Colonic mucosa (tissue), 4 donors: ENCODE measurements around the gene FAM53A. TPM values are rescaled to one million over a fixed set of nuclear protein-coding genes. Genes with fewer than 3 reads are reported as not detected.
"Not testable (repeated sequence)": the region's sequence is repeated elsewhere in the genome, so short reads cannot be mapped to it uniquely, and the experiment has no call there.

Source experiments
- DNase-seq: peaks from one replicate; pipeline ENCODE4 v3.0.0-alpha.2; 2020
- H3K27ac ChIP-seq: fragments of 200-600 bp; one replicate; pipeline ENCODE4 v1.8.0; 2021
- H3K27me3 ChIP-seq: fragments of 200-600 bp; one replicate; pipeline ENCODE4 v1.8.0; 2021
- H3K36me3 ChIP-seq: fragments of 200-600 bp; one replicate; pipeline ENCODE4 v1.8.0; 2021
- H3K4me1 ChIP-seq: fragments of 200-600 bp; one replicate; pipeline ENCODE4 v1.8.0; 2021; ENCODE audit warnings: mild to moderate bottlenecking
- H3K4me3 ChIP-seq: fragments of 200-600 bp; one replicate; pipeline ENCODE4 v1.8.0; 2021
- H3K9ac ChIP-seq, 2 donors: one replicate each; pipeline ENCODE4 v1.7.0; 2013; ENCODE audit warnings: control low read depth in 2 of 2, low read depth in 2 of 2, low read length in 2 of 2
- H3K9me3 ChIP-seq: fragments of 200-600 bp; one replicate; pipeline ENCODE4 v1.8.0; 2021
- intact Hi-C: fragments of 100-400 bp; cut with DNase I; formaldehyde crosslinking; loops from one replicate; pipeline ENCODE4 v1.14.1; 2022
- total RNA-seq, 2 donors: library from RNA; stranded (reverse); fragmentation: NEBNext Ultra II Directional in 1 of 2; extraction: Animal tissue kit (Norgen Biotek cat#: 25700) in 1 of 2; gene quantifications; one replicate each; pipeline ENCODE4 v1.2.1, GENCODE V29; 2021
- TF ChIP-seq, protein P1 (sequence below): fragments of 200-600 bp; IDR thresholded peaks from one replicate; pipeline ENCODE4 v1.8.0; 2022; ENCODE audit warnings: antibody characterized with exemption, mild to moderate bottlenecking
- donor health status: healthy.
- donor health status: DM: no; HTN: no; CAD: no.
- donor health status: DM: no; HTN: no; CAD: no.

Gene FAM53A
- total RNA-seq, 2 donors from 2014 or later, result 0.86 to 1.5 TPM

DNA sequence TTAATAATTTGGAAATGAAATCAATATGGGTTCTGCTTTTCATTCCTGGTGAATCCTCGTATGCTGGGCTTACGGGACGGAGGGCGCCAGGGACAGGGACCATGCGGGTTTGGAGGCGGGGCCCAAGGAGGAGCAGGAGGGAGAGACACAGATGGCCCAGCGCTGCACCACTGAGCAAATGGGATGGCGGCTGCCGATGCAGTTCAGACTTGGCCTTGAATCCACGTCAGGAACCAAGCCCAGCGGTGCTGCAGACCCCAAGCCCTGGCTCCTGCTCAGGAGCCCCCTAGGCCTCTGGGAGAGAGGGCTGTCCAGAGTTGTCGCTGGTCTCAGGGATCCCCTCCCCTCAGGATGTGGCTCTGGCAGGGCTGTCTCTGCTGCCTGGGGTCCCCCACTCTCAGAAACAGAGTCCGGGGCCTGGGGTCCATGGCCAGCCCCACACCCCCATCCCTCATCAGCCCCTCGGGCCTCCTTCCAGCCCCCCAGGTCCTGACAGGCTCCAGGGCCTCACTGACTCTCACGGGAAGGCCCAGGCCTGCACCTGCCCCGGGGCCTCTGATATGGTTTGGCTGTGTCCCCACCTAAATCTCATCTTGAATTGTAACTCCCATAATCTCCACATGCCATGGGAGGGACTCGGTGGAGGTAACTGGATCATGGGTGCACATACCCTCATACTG is 75.2 kb downstream of the FAM53A start:
- Histone ChIP-seq H3K9ac (no peak overlapping the region), H3K27ac (no peak overlapping the region), H3K9me3 (no peaks in the 10 kb centered on the region), H3K4me3 (no peak overlapping the region), H3K27me3 (no peaks in the 10 kb centered on the region), H3K36me3 (no peaks in the 10 kb centered on the region), H3K4me1 (no peaks in the 10 kb centered on the region)
- no peak for DNase-seq
- intact Hi-C loops, result no loop called here
- TF ChIP-seq, protein P1, sequence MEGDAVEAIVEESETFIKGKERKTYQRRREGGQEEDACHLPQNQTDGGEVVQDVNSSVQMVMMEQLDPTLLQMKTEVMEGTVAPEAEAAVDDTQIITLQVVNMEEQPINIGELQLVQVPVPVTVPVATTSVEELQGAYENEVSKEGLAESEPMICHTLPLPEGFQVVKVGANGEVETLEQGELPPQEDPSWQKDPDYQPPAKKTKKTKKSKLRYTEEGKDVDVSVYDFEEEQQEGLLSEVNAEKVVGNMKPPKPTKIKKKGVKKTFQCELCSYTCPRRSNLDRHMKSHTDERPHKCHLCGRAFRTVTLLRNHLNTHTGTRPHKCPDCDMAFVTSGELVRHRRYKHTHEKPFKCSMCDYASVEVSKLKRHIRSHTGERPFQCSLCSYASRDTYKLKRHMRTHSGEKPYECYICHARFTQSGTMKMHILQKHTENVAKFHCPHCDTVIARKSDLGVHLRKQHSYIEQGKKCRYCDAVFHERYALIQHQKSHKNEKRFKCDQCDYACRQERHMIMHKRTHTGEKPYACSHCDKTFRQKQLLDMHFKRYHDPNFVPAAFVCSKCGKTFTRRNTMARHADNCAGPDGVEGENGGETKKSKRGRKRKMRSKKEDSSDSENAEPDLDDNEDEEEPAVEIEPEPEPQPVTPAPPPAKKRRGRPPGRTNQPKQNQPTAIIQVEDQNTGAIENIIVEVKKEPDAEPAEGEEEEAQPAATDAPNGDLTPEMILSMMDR, result no peak

DNA sequence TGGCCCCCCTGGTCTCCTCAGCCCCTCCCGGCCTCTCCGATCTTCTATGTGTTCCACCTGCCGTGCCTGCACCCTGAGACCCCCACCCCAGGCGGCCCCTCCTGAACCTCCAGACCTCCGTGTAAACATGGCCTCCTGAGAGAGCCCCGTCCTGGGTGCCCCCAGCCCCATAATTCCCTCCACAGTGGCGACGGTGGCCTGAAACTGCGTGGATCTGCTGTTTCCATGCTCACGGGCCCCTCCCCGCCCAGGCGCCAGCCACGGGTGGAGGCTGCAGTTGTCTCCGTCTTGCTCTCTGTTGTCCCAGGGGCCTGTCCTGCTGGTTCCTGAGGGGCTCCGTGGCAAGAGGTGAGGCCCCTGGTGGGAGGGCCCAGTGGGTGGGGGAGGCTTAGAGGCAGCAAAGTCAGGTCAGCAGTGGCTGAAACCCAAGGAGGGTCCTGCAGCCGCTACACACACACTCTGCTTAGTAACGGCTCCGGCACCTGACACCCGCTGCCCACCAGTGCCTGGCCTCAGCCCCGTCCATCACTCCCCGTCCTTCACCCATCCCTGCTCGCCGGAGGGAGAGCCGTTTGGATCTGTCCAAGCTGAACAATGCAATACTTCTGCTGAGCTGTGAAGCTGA is 75.8 kb downstream of the FAM53A start:
- intact Hi-C loops, result no loop called here
- Histone ChIP-seq H3K4me3 (no peak overlapping the region), H3K36me3 (no peaks in the 10 kb centered on the region), H3K27ac (no peak overlapping the region), H3K9me3 (no peaks in the 10 kb centered on the region), H3K4me1 (no peaks in the 10 kb centered on the region), H3K9ac (no peak overlapping the region), H3K27me3 (no peaks in the 10 kb centered on the region)
- TF ChIP-seq, protein P1, result no peak
- no peak for DNase-seq

DNA sequence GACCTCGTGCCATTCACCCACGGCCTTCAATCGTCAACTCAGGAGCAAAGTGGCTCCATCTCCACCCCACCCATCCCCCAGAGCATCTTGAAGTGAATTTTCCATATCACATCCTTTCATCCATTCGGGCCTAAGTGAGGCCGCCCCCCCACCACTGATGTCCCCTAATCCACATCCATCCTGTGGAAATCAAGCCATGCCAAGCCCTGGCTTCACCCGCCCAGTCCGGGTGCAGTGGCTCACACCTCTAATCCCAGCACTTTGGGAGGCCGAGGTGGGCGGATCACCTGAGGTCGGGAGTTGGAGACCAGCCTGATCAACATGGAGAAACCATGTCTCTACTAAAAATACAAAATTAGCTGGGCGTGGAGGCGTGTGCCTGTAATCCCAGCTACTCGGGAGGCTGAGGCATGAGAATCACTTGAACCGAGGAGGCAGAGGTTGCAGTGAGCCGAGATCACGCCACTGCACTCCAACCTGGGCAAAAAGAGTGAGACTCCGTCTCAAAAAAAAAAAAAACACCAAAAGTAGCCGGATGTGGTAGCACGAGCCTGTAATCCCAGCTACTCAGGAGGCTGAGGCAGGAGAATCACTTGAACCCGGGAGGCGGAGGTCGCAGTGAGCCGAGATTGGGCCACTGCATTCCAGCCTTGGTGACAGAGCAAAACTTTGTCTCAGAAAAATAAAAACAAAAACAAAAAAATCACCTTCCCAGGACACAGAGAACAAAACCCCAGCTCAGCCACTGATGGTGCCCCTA is 76.5 kb downstream of the FAM53A start:
- H3K27ac ChIP-seq, intact Hi-C loops, H3K4me1 ChIP-seq, H3K9ac ChIP-seq, H3K9me3 ChIP-seq, H3K4me3 ChIP-seq, DNase-seq, H3K36me3 ChIP-seq, H3K27me3 ChIP-seq: not testable (repeated sequence)

DNA sequence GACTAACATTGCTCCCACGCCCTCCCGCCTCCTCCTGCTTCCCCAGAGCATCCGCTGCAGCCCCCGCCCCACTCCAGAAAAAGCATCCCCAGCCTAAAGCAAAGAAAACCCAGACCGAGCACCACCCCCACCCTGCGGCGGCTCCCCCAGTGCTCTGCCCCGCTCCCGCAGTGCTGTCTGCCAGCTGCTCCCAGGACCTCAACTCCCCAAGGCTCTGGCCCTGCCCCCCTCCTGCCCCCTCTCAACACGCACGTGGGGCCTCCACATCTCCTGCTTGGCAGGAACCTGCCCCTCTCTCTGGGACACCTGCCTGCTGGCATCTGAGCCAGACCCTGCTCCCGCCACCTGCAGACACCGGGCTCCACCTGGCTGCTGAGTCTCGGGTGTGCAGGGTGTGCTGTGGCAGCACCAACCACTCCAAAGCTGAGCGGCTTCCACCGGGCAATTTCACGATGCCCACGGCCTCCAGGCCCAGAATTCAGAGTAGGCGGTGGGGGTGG is 79.4 kb downstream of the FAM53A start:
- H3K27ac ChIP-seq, result no peak overlapping the region
- no peak overlapping the region for H3K9ac ChIP-seq
- no peaks in the 10 kb centered on the region for H3K27me3 ChIP-seq
- TF ChIP-seq, protein P1, result no peak
- no peaks in the 10 kb centered on the region for H3K36me3 ChIP-seq
- no peak overlapping the region for H3K4me3 ChIP-seq
- H3K9me3 ChIP-seq, result no peaks in the 10 kb centered on the region
- intact Hi-C loops, result no loop called here
- DNase-seq, result no peak
- no peaks in the 10 kb centered on the region for H3K4me1 ChIP-seq

DNA sequence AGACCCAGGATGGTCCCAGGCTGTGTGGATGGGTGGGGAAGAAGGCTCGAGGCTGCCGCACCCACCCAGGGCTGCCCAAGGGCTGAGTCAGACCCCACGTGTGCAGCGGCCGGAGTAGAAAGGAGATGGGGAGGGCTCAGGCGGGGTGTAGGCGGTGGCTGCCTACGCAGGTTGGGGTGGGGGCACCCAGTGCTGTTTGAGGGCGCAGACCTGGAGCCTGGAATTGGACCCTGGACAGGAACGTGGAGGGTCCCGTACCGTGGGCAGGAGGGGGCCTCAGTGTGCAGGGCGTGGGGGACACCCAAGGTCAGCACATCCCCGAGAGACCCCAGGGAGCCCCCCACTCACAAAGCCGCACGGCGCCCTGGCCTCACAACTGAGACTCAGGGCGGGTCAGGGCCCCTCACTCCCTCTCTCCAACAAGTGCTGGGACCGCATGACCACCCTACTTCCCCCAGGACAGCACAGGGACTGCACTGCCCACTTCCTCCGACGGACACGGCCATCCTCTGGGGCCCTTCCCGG is 79.9 kb downstream of the FAM53A start:
- Histone ChIP-seq H3K27ac (no peak overlapping the region), H3K9ac (no peak overlapping the region), H3K27me3 (no peaks in the 10 kb centered on the region), H3K36me3 (no peaks in the 10 kb centered on the region), H3K4me3 (no peak overlapping the region), H3K9me3 (no peaks in the 10 kb centered on the region), H3K4me1 (no peaks in the 10 kb centered on the region)
- no peak for DNase-seq
- TF ChIP-seq, protein P1, result no peak
- intact Hi-C loops, result no loop called here
